HCEC 1CT (cell line): Measurements from ENCODE around the gene NAT16.
"Not testable (repeated sequence)": the region's sequence is repeated elsewhere in the genome, so short reads cannot be mapped to it uniquely, and the experiment has no call there.

Experiments
- DNase-seq: peaks from one replicate; pipeline ENCODE4 v3.0.0-alpha.2; 2017

Gene NAT16

GRCh38 chr7:101156866-101157589, 23.1 kb downstream of the NAT16 start:
- no peak for DNase-seq

GRCh38 chr7:101156277-101156676, 23.8 kb downstream of the NAT16 start:
- no peak for DNase-seq

GRCh38 chr7:101155303-101155702, 24.8 kb downstream of the NAT16 start:
- no peak for DNase-seq

GRCh38 chr7:101154693-101155102, 25.4 kb downstream of the NAT16 start:
- DNase-seq: no peak

GRCh38 chr7:101153969-101154692, 26.0 kb downstream of the NAT16 start, which contains the start of gene AP1S1:
Gene AP1S1, plus strand, starts transcription at chr7:101154476. Its CDS starts 39 bp downstream, at chr7:101154515.
- DNase-seq: peak; percentile 86

- DNase-seq: no peak
These were observed 28.0 kb downstream of the NAT16 start for GRCh38 chr7:101151908-101152651.

GRCh38 chr7:101140746-101141382, 39.2 kb downstream of the NAT16 start:
- no peak for DNase-seq

GRCh38 chr7:101140339-101140699, 39.8 kb downstream of the NAT16 start:
- DNase-seq: no peak

DNA sequence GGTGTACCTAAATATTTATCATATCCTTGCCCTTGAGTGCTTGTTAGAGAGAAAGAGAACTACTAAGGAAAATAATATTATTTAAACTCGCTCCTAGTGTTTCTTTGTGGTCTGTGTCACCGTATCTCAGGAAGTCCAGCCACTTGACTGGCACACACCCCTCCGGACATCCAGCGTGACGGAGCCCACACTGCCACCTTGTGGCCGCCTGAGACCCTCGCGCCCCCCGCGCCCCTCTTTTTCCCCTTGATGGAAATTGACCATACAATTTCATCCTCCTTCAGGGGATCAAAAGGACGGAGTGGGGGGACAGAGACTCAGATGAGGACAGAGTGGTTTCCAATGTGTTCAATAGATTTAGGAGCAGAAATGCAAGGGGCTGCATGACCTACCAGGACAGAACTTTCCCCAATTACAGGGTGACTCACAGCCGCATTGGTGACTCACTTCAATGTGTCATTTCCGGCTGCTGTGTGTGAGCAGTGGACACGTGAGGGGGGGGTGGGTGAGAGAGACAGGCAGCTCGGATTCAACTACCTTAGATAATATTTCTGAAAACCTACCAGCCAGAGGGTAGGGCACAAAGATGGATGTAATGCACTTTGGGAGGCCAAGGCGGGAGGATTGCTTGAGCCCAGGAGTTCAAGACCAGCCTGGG, 41.8 kb downstream of the NAT16 start:
- DNase-seq: peak; percentile 96

- DNase-seq: no peak
These were observed 42.4 kb downstream of the NAT16 start for GRCh38 chr7:101137651-101138212.

DNA sequence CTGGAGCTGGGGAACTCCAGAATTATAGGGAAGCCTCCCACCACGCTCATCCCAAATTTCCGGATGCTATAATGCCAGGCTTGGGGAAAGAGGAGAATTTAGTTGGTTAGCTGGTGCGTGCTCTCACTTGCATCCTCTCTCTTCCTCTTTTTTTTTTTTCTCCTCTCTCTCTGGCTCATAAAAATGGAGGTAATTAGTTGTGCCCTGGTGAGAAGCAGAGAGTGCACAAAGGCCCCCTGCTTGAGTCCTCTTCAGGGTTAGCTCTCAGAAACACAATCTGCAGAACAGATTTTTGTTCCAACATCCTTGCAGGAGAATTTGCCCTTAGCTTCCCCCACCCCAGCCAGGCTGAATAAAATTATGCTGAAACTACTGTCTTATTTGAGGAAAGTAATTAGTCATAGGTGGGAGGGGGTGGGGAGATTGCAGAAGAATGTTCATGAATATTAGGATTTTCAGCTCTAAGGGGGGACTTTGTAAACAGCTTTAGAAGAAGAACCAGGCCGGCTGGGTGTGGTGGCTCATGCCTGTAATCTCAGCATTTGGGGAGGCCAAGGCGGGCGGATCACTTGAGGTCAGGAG, 45.6 kb downstream of the NAT16 start:
- DNase-seq: peak; percentile 45

DNA sequence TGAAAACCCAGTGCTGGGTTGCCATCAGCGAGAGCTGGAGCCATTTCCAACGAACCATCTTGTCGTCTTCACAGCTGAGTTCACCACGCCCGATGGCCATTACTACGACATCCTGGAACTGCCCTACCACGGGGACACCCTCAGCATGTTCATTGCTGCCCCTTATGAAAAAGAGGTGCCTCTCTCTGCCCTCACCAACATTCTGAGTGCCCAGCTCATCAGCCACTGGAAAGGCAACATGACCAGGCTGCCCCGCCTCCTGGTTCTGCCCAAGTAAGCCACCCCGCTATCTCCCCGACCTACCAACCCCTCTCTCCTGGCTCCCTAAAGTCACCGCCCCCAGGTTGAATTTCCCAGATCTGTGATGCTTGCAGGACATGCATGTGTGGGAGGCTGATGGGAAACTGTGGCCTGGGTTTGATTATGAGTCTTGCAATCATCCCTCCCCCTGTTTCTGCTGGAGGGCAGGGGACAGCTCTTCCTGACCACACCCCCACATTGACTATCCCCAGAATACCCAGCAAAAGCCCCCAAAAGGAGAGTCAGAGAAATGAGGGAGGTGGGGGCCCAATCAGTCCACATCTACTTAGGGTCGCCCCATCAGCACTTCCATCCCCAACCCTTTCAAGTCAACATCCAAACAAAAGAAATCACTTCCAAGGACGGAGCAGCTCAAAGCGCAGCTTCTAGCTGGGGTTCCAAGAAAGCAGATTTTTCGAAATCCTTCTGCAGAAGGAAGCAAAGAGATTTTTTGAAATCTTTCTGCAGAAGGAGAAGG, 46.3 kb downstream of the NAT16 start:
- DNase-seq: peak; percentile 39

DNA sequence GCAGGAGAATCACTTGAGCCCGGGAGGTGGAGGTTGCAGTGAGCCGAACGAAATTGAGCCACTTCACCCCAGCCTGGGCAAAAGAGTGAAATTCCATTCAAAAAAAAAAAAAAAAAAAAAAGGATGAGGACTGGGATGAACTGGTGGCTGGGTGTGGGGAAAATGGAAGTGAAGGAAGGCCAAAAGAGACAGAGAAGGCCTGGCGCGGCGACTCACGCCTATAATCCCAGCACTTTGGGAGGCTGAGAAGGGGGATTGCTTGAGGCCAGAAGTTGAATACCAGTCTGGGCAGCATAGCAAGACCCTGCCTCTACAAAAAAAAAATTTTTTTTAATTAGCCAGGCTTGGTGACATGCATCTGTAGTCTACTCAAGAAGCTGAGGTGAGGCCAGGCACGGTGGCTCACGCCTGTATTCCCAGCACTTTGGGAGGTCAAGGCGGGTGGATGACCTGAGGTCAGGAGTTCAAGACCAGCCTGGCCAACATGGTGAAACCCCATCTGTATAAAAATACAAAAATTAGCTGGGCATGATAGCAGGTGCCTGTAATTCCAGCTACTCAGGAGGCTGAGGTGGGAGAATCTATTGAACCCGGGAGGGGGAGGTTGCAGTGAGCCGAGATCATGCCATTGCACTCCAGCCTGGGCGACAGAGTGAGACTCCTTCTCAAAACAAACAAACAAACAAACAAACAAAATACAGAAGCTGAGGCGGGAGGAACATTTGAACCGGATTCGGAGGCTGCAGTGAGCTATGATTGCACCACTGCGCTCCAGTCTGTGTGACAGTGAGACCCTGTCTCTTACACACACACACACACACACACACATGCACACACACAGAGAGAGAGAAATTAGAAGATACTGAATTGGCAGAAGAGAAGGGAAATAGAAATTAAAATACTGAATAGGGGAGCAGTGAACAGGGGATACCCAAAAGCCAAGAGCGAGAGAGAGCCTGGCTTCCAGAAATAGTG, 47.2 kb downstream of the NAT16 start:
- DNase-seq: not testable (repeated sequence)

DNA sequence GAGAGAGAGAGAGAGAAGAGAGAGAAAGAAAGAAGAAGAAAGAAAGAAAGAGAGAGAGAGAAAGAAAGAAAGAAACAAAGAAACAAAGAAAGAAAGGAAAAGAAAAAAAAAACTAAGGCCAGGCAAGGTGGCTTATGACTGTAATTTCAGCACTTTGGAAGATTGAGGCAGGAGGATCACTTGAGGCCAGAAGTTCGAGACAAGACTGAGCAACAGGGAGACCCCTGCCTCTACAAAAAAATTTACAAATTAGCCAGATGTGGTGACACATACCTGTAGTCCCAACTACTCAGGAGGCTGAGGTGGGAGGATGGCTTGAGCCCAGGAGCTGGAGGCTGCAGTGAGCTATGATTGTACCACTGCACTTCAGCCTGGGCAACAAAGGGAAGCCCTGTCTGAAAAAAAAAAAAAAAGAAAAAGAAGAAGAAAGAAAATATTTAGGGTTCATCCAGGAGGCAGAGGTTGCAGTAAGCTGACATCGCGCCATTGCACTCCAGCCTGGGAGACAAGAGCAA, 50.4 kb downstream of the NAT16 start:
- no peak for DNase-seq

- DNase-seq: peak; percentile 41
These were observed 51.9 kb downstream of the NAT16 start for GRCh38 chr7:101128040-101128834.

GRCh38 chr7:101127460-101128039, 52.5 kb downstream of the NAT16 start:
- DNase-seq: no peak

GRCh38 chr7:101126651-101127459, 53.2 kb downstream of the NAT16 start, which contains the start of gene SERPINE1:
Gene SERPINE1, plus strand, starts transcription at chr7:101127104. Its CDS starts 1,290 bp downstream, at chr7:101128394.
- peak; percentile 100 for DNase-seq
